Activated naive CD4-positive, alpha-beta T cell treated with anti-CD3 and anti-CD28 coated beads, Interleukin-2, amount 50 U/mL, for 72 hours (primary cell): ENCODE measurements around the gene LOXHD1. TPM values are rescaled to one million over a fixed set of nuclear protein-coding genes. Genes with fewer than 3 reads are reported as not detected.

Source experiments
- ATAC-seq, 2 donors: fragments of 150-1000 bp; cut with Tn5 transposase; 2 replicates each; pipeline ENCODE4 v1.10.0; 2021; ENCODE audit warnings: mild to moderate bottlenecking in 2 of 2, moderate library complexity in 2 of 2
- DNase-seq, 2 donors: peaks; one replicate each; pipeline ENCODE4 v3.0.0; 2021 to 2022; ENCODE audit warnings: low spot score in 2 of 2
- H3K27ac Mint-ChIP-seq, 2 donors: one replicate each; pipeline ENCODE4 v1.8.0; 2022; ENCODE audit warnings: mild to moderate bottlenecking in 2 of 2, mixed read lengths in 2 of 2
- H3K36me3 Mint-ChIP-seq, 2 donors: one replicate each; pipeline ENCODE4 v1.8.0; 2022; ENCODE audit warnings: mixed read lengths in 2 of 2
- H3K9me3 Mint-ChIP-seq, 2 donors: one replicate each; pipeline ENCODE4 v1.8.0; 2022; ENCODE audit warnings: mixed read lengths in 2 of 2
- total RNA-seq, 2 donors: library from RNA; stranded (reverse); gene quantifications; one replicate each; pipeline ENCODE4 v1.2.3, GENCODE V29; 2022

Gene LOXHD1
- total RNA-seq, 2 donors from 2014 or later: 0.10 to 0.14 TPM

GRCh38 chr18:46621871-46622270 lies 35.1 kb downstream of the LOXHD1 start:
- DNase-seq (no peak), ATAC-seq (no peak)
- H3K9me3 Mint-ChIP-seq: peaks cover 0 to 6% of the 10 kb centered on the region in 2 donors
- peaks cover 0 to 8% of the 10 kb centered on the region in 2 donors for H3K36me3 Mint-ChIP-seq
- no peak overlapping the region for H3K27ac Mint-ChIP-seq

- Mint-ChIP-seq H3K9me3 (peaks cover 0 to 6% of the 10 kb centered on the region in 2 donors), H3K36me3 (peaks cover 0 to 8% of the 10 kb centered on the region in 2 donors), H3K27ac (peak overlapping the region; percentile 25 to 52)
- DNase-seq (no peak), ATAC-seq (no peak)
These were observed 35.8 kb downstream of the LOXHD1 start for GRCh38 chr18:46621111-46621766.

- H3K9me3 Mint-ChIP-seq: peaks cover 0 to 4% of the 10 kb centered on the region in 2 donors
These were observed 37.5 kb downstream of the LOXHD1 start for GRCh38 chr18:46619559-46619958.

GRCh38 chr18:46615720-46616119 lies 41.3 kb downstream of the LOXHD1 start:
- Mint-ChIP-seq H3K9me3 (no peaks in the 10 kb centered on the region), H3K27ac (no peak overlapping the region)

More at GRCh38 chr18:46619559-46619958, 37.5 kb downstream of the LOXHD1 start:
- Mint-ChIP-seq H3K36me3 (peaks cover 0 to 8% of the 10 kb centered on the region in 2 donors), H3K27ac (no peak overlapping the region)
- no peak for ATAC-seq
- no peak for DNase-seq

GRCh38 chr18:46609048-46609447 lies 48.0 kb downstream of the LOXHD1 start:
- no peaks in the 10 kb centered on the region for H3K36me3 Mint-ChIP-seq
- DNase-seq (no peak), ATAC-seq (no peak)
- H3K27ac Mint-ChIP-seq: no peak overlapping the region
- H3K9me3 Mint-ChIP-seq: no peaks in the 10 kb centered on the region

More at GRCh38 chr18:46615720-46616119, 41.3 kb downstream of the LOXHD1 start:
- ATAC-seq (no peak), DNase-seq (no peak)
- H3K36me3 Mint-ChIP-seq: no peaks in the 10 kb centered on the region

- no peak overlapping the region for H3K27ac Mint-ChIP-seq
- H3K36me3 Mint-ChIP-seq: no peaks in the 10 kb centered on the region
- no peaks in the 10 kb centered on the region for H3K9me3 Mint-ChIP-seq
- DNase-seq (no peak), ATAC-seq (no peak)
These were observed 49.1 kb downstream of the LOXHD1 start for GRCh38 chr18:46607926-46608325.

- no peak for ATAC-seq
- no peak for DNase-seq
- H3K9me3 Mint-ChIP-seq: no peaks in the 10 kb centered on the region
These were observed 55.7 kb downstream of the LOXHD1 start for GRCh38 chr18:46601141-46601805.

GRCh38 chr18:46596119-46596518 lies 60.9 kb downstream of the LOXHD1 start:
- no peak for DNase-seq
- H3K9me3 Mint-ChIP-seq: no peaks in the 10 kb centered on the region
- H3K36me3 Mint-ChIP-seq: no peaks in the 10 kb centered on the region
- no peak overlapping the region for H3K27ac Mint-ChIP-seq
- ATAC-seq: no peak

More at GRCh38 chr18:46601141-46601805, 55.7 kb downstream of the LOXHD1 start:
- Mint-ChIP-seq H3K27ac (peak overlapping the region in 1 of 2 donors; percentile 30), H3K36me3 (no peaks in the 10 kb centered on the region)

GRCh38 chr18:46591783-46592391 lies 65.1 kb downstream of the LOXHD1 start:
- H3K36me3 Mint-ChIP-seq: no peaks in the 10 kb centered on the region
- no peaks in the 10 kb centered on the region for H3K9me3 Mint-ChIP-seq
- DNase-seq (no peak), ATAC-seq (no peak)
- H3K27ac Mint-ChIP-seq: no peak overlapping the region

GRCh38 chr18:46590103-46590502 lies 66.9 kb downstream of the LOXHD1 start:
- ATAC-seq (no peak), DNase-seq (no peak)
- Mint-ChIP-seq H3K36me3 (no peaks in the 10 kb centered on the region), H3K27ac (no peak overlapping the region), H3K9me3 (no peaks in the 10 kb centered on the region)

GRCh38 chr18:46588971-46589660 lies 67.9 kb downstream of the LOXHD1 start:
- no peak for DNase-seq
- H3K27ac Mint-ChIP-seq: no peak overlapping the region
- no peak for ATAC-seq

GRCh38 chr18:46587600-46587999 lies 69.4 kb downstream of the LOXHD1 start:
- DNase-seq (no peak), ATAC-seq (no peak)
- Mint-ChIP-seq H3K36me3 (no peaks in the 10 kb centered on the region), H3K27ac (no peak overlapping the region), H3K9me3 (no peaks in the 10 kb centered on the region)

More at GRCh38 chr18:46588971-46589660, 67.9 kb downstream of the LOXHD1 start:
- no peaks in the 10 kb centered on the region for H3K9me3 Mint-ChIP-seq
- no peaks in the 10 kb centered on the region for H3K36me3 Mint-ChIP-seq

GRCh38 chr18:46583711-46584110 lies 73.3 kb downstream of the LOXHD1 start:
- Mint-ChIP-seq H3K36me3 (peaks cover 19 to 21% of the 10 kb centered on the region in 2 donors), H3K27ac (no peak overlapping the region), H3K9me3 (peaks cover 23% of the 10 kb centered on the region in 2 donors)
- ATAC-seq (no peak), DNase-seq (no peak)

- no peak for ATAC-seq
- no peak for DNase-seq
- Mint-ChIP-seq H3K9me3 (peaks cover 23% of the 10 kb centered on the region in 2 donors), H3K27ac (no peak overlapping the region), H3K36me3 (peaks cover 19 to 21% of the 10 kb centered on the region in 2 donors)
These were observed 75.4 kb downstream of the LOXHD1 start for GRCh38 chr18:46581648-46582047.

GRCh38 chr18:46578987-46579386 lies 78.0 kb downstream of the LOXHD1 start:
- ATAC-seq (no peak), DNase-seq (no peak)
- Mint-ChIP-seq H3K36me3 (peaks cover 19 to 21% of the 10 kb centered on the region in 2 donors), H3K9me3 (peaks cover 23% of the 10 kb centered on the region in 2 donors), H3K27ac (no peak overlapping the region)

- no peak overlapping the region for H3K27ac Mint-ChIP-seq
- H3K36me3 Mint-ChIP-seq: peaks cover 19 to 21% of the 10 kb centered on the region in 2 donors
- DNase-seq: no peak
- no peak for ATAC-seq
- H3K9me3 Mint-ChIP-seq: peaks cover 23% of the 10 kb centered on the region in 2 donors
These were observed 79.5 kb downstream of the LOXHD1 start for GRCh38 chr18:46577546-46577945.

GRCh38 chr18:46575851-46576250 lies 81.2 kb downstream of the LOXHD1 start:
- Mint-ChIP-seq H3K36me3 (peaks cover 12 to 13% of the 10 kb centered on the region in 2 donors), H3K27ac (no peak overlapping the region), H3K9me3 (peaks cover 13% of the 10 kb centered on the region in 2 donors)
- DNase-seq: no peak
- ATAC-seq: no peak
